HG03108 (cell line): ENCODE results near the gene LRCH4.
A peak's percentile ranks its signal among the peaks of the same experiment; 100 is the strongest.

Experiments used
- ATAC-seq: cut with Tn5 transposase; IDR thresholded peaks from one replicate; pipeline ENCODE4 v1.9.1; 2021; ENCODE audit warnings: moderate library complexity; ENCODE audit not compliant: unreplicated experiment

LRCH4 gene, protein sequence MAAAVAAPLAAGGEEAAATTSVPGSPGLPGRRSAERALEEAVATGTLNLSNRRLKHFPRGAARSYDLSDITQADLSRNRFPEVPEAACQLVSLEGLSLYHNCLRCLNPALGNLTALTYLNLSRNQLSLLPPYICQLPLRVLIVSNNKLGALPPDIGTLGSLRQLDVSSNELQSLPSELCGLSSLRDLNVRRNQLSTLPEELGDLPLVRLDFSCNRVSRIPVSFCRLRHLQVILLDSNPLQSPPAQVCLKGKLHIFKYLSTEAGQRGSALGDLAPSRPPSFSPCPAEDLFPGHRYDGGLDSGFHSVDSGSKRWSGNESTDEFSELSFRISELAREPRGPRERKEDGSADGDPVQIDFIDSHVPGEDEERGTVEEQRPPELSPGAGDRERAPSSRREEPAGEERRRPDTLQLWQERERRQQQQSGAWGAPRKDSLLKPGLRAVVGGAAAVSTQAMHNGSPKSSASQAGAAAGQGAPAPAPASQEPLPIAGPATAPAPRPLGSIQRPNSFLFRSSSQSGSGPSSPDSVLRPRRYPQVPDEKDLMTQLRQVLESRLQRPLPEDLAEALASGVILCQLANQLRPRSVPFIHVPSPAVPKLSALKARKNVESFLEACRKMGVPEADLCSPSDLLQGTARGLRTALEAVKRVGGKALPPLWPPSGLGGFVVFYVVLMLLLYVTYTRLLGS

DNA sequence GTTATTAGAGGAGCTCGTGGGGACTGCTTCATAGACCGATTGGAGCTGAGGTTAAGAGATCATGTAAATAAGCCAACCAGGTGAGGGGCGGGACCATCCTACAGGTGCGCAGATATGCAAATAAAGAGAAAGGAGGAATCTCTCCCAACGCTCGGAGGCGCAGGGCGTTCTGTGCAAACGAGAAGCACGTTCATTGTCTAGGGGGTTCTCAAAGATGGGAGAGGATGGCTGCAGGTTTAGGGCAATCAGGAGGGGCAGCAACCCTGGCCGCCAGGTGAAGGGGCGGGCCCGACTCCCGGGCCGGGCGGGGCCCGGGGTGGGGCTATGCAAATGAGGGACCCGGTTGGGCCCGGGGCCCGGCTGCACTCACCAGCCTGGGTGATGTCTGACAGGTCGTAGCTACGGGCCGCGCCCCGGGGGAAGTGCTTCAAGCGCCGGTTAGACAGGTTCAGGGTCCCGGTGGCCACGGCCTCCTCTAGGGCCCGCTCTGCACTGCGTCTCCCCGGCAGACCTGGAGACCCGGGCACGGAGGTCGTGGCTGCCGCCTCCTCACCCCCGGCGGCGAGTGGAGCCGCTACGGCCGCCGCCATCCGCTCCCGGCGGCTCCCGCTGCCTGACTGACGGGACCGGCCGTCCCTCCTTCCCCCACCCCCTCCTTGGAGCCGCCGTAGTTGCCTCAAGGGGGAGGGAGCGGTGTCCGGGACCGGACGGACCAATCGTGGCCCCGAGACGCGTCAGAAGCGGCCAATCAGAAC is at the start of gene LRCH4:
Gene LRCH4 (minus strand): TSS at position 619 of the 755 bp plus-strand sequence. CDS start 29 bp downstream, at position 590.
- ATAC-seq = peak; percentile 21

DNA sequence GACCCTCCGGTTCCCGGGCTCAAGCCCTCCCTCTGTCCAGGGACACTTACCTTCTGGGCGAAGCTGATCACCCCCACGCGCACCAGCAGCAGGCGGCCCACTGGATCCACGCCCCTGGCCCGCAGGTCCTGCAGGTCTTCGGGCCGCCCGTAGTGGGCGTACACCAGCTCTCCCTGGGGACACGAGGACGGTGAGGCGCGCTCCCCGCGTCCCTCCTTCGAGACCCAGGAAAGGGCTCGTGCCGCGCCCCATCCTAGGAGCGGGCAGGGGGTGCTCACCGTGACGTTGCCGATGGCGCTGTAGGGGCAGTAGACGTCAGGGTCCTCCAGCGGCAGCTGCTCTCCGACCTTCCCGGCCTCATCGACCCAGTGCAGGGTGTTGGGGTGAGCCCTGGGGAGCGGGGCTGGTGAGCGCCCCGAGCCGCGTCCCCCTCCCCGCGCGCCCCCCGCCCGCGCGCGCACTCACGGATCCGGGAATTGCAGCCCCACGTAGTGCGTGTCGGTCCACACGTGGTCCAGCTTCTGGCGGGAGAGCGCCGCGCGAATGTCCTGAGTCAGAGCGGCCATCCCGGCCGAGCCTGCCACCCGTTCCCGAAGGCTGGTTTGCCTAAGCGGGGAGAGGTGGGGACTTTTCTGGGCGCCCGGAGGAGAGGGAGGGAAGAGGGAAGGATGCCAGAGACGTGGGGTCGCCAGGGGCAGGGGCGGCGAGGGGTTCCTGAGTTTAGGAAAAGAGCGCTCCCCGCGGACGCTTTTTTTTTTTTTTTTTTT is 47.2 kb upstream of the LRCH4 start:
- no peak for ATAC-seq

DNA sequence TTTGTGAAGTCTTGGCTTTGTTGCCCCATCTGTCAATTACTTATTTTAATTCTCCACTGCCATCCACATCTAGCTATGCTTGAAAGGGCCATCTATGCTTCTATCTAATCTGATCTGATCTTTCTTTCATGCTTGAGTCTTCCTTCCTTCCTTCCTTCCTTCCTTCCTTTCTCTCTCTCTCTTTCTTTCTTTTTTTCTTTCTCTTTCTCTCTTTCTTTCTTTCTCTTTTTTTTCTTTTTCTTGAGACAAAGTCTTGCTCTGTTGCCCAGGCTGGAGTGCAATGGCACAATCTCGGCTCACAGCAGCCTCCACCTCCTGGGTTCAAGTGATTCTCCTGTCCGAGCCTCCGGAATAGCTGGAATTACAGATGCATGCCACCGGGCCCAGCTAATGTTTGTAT is 44.1 kb upstream of the LRCH4 start:
- ATAC-seq = no peak

DNA sequence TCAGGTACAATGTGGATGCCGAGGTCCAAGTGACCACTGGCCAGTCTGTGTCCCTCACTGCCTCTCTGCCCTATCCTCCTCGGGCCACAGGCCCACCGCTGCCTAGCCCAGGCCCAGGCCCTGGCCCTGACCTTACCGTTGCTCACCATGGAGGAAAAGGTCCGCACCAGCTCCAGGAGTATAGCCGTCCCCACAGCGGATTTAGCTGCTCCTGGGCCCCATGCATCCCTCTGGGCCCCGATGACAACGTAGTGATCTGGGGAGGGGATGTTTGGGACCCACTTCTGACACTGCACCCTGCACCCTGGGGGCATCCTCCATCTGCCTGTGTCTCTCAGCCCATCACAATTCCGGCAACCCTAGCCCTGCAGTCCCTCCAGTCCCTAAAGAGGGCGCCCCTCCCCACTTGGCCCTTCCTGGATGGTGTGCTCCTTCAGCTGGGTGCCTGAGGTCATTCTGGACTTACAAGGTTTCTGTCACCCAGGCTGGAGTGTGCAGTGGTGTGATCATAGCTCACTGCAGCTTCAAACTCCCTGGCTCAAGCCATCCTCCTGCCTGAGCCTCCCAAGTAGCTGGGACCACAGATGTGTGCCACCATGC is 43.3 kb upstream of the LRCH4 start:
- no peak for ATAC-seq

DNA sequence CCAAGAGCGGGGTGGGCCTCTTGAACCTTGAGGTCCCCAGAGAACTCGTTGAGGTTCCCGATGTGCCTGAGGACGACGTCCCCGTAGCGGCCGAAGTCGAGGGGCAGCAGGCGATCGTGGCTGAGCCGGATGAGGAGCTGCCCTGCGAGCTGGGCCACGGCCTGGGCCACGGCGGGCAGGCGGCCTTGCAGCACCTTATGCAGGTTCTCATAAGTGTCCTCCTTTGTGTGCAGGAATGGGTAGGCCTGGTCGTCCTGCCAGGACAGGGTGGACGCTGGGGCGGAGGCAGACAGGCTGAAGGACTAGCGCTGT is 41.3 kb upstream of the LRCH4 start:
- no peak for ATAC-seq

DNA sequence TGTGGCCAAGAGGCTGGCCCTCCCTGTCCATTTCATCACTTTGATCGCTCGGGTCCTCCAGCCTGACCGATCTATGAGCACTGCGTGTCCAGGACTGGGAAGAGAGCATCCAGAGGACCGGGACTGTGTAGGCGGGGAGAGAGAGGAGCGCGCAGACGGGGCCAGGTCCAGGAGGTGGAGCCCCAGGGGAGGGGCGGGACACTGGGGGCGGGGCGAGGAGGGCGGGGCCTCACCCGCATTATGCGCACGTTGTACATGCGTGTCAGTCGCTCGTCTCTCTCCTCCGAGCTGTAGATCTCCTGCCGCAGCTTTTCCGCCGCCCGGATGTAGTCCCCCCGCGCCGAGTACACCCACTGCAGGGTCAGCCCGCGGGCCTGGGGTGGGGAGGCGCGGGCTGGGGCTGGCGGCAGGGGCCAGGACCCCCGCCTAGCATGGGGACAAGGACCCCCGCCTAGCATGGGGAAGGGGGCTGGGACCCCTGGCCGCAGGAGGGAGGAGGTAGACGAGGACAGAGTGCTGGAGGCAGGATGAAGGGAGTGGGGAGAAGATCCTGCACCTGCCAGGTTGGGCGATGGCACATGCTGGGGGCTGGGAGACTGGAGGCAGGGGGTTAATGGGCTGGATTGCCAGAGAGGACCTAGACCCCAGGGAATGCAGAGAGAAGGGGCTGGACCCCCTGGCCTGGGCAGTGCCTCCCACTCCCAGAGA is 40.8 kb upstream of the LRCH4 start:
- ATAC-seq = peak; percentile 87

DNA sequence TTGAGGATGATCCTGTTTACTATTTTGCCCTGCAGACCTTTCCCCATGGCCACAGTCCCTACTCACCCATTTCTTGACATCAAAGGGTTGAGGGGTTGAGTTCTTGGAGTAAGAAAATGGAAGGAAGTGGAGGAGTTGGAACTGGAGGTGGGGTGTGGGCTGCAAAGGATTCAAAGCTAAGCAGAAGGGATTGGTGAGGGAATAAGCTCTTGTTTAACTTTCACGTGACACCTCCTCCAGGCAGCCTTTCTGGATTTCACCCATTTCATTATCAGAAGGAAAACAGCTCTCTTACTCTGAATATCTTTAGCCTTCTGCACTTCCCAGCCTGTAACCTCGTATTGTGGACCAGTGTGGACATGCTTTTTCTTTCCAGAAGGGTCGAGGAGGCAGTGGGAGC is 40.1 kb upstream of the LRCH4 start:
- ATAC-seq = no peak

DNA sequence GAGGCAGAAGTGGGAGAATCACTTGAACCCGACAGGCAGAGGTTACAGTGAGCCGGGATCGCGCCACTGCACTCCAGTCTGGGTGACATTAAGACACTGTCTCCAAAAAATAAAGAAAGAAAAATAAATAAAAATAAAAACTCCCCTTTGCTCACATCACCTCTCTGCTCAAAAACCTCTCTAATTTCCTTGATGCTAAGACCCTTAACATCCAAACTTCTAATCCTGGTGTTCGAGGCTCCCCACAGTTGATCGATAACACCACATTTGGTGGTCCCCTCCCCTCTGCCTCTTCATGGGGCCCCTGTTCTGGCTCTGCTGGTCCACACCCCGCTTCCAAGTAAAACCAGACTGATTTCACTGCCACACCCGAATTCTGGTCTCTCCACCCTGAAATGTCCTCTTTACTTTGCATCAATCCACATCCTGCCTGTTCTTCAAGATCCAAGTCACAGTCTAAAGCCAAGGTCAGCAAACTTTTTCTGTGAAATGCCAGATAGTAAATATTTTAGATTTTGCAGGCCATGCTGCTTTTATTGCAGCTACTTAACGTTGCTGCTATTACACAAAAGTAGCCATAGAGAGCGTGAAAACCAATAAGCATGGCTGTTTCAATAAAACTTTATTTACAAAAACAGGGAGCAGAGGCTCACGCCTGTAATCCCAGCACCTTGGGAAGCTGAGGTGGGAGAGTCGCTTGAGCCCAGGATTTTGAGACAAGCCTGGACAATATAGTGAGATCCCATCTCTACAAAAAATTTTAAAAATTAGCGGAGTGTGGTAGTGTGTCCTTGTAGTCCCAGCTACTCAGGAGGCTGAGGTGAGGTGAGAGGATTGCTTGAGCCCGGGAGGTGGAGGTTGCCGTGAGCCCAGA is 38.3 kb upstream of the LRCH4 start:
- no peak for ATAC-seq

DNA sequence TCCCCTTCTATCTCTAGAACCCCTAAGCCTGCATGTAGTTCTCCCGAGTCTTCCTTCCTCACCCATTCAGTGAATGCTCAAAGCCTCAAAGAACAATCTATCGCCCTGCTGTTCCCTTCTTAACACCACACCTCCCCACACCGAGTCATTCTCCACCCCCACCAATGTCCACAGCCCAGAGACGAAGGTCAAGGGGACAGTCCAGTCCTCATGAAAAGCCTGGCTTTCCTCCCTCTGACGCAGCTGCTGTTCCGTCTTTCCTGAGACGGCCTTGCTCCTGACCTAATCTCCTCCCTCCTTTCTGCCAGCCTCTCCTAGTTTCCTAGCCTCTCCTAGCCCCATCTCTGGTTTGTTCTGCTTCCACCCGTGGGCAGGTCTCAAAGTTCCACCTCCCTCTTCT is 35.6 kb upstream of the LRCH4 start:
- no peak for ATAC-seq

DNA sequence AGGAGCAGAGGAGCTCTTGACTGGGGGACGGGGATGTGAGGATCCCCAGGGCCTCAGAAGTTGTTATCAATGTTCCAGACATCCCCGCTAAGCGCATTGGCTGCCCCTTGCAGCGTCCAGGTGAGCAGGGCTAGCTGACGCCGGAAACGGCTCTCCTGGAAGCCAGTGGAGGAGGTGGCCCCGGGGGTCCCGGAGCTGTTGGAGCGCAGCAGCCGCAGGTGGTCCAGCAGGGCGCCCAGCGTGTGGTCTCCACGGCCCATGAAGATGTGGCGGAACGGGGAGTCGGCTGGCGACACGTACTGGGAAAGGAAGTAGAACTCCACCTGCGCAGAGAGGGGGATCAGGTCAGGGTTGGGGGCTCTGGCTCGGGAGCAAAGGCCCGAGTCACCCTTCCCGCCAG is 34.9 kb upstream of the LRCH4 start:
- no peak for ATAC-seq

DNA sequence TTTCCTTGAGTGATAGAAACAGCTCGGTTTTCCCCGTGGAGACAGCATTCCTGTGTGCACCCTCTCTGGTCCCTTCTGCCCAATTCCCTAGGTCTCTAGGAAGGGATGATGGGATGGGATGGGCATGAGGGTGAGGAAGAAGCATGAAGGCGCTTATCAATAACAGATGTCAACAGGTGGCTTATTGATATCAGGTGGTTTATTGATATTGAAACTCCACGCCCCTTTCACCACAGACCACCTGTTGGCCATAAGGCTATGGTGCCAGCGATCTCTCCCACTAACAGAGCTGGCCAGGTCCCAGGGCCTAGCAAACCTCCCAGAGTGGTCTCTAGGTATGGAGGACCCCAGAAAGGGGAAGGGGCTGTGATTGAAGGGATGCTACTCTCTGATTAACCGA is 34.3 kb upstream of the LRCH4 start:
- ATAC-seq = no peak

DNA sequence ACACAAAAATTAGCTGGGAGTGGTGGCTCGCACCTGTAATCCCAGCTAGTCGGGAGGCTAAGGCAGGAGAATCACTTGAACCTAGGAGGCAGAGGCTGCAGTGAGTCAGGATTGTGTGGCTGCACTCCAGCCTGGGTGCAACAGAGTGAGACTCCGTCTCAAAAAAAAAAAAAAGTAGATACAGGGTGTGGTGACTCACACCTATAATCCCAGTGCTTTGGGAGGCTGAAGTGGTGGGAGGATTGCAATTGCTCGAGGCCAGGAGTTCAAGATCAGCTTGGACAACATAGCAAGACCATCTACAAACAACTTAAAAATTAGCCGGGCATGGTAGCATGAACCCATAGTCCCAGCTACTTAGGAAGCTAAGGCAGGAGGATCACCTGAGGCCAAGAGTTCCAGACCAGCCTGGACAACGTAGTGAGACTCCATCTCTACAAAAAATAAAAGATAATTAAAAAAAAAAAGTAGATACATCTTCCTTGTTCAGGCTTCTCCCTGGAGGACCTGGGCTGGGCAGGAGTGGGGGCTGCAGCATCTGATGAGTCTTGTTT is 28.5 kb upstream of the LRCH4 start:
- no peak for ATAC-seq

DNA sequence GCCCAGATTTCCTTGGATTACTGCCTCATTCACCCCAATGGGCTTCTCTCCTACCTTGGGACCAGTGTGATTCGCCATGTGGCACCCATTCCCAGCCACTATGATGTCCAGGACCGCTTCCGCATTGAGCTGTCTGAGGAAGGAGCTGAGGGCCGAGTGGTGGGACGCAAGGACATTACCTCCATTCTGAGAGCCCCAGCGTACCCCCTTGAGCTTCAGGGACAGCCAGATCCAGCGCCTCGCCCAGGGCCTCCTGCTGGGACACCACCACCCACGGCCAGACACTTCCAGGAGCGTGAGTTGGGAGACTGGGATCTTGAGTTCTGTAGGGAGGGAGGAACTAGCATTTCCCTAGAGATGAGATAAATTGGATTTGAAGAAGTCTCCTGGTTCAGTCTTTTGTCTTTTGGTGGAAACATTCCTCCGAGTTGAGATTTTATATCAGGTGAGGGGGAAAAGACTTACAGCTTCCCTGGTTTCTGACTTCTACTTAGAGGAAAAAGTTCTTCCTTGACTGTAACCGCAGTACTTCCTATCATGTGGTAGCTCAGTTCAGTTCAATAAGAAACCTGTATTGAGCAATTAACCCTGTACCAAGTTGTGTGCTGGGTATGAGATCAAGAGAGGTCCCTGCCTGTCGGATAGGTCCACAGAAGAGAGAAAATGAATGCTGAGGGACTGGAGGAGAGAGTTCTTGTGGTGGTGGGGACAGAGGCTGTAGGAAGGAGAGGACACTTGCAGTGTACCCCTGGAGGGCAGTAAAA is 27.7 kb upstream of the LRCH4 start:
- ATAC-seq = no peak

DNA sequence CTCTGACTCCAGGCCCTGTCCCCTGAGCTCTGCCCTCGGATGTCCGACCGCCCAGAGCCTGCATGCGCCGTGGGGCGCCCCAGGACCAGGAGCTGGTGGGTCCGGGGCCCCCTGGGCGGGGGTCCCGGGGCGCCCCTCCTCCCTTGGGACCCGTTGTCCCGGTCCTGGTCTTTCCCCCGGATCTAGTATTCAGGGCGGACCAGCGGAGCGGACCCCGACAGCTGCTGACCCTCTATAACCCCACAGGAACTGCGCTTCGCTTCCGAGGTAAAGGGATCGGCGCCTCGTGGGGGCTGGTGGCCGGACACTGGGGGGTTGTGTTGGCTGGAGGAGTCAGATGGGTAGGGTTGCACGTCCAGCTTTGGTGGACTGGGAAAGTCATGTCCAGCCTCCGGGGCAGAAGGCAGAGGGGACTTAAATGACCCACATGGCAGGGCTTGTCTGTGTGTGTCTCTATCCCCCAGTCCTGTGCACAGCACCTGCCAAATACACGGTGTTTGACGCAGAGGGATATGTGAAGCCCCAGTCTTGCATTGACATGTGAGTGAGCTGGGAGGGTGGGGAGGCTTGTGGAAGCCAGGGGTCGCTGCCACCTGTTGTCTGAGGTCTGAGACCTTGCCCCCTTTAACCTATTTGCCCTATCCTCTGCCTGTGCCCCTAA is 26.9 kb upstream of the LRCH4 start:
- no peak for ATAC-seq

DNA sequence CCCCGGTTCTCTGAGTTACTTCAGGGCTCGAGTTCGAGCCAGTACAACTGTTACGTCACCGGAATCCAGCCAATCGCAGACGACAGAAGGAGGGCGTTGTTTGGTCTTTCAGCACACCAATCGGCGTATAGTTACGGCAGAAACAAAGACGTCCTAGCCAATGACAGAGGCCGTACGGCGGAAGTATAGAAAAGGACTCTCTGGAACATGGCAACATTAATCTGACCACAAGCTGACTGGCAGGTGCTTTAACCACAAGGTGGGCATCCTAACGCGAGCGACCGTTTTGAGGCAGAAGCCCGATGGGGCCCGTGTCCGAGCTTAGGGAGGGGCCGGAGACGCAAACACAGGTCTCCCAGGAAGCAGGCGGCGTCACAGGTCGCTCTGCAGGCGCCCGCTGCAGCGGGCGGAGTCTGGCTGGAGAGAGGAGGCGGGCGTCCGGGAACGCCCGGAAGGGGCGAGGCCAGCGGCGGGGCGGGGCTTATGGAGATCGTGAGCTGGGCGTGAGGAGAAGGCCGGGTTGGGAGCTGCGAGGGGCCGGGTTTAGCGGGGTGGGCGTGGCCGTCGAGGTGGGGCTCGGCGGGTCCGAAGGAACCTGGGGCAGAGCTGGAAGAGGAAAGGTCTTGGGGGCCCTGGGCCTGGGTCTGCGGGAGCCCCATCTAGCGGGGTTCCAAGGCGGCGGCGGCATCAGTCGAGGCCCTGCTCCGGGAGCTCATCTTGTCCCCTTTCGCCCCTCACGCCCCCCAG is 26.2 kb upstream of the LRCH4 start, which contains the start of gene MOSPD3:
Gene MOSPD3 (plus strand): TSS at position 558 of the 747 bp plus-strand sequence. CDS start 252 bp downstream, outside the sequence.
- ATAC-seq = peak; percentile 90

DNA sequence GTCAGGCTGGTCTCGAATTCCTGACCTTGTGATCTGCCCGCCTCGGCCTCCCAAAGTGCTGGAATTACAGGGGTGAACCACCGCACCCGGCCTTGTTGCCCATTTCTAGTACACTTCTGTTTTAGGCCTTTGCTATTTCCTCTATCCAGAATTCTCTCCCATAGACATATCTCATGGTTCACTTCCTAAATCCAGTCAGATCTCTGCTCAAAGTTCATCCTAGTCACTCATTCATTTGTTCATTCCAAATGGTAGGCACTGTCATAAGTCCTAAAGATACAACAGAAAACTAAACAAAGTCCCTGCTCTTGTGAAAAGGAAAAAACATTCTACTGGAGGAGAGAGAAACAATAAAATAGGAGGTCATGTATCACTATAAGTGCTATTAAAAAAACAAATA is 24.0 kb upstream of the LRCH4 start:
- no peak for ATAC-seq

DNA sequence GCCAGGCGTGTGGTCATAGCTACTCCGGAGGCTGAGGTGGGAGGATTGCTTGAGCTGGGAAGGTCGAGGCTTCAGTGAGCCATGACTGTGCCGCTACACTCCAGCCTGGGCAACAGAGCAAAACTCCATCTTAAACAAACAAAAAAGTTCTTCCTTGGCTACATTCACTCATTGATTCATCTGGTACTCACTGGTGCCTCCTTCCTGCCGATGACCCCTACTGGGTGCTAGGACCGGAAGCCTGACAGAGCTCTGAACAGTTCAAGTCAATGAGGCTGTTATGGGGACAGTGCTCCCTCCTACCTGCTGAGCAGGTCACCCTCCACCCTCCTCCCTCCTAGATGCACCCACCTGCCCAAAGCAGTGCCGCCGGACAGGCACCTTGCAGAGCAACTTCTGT is 21.2 kb upstream of the LRCH4 start:
- ATAC-seq = no peak
